CD4-positive, alpha-beta memory T cell (primary cell): ENCODE results near the gene INSYN2B. TPM values are rescaled to one million over a fixed set of nuclear protein-coding genes. Genes with fewer than 3 reads are reported as not detected.

Experiments
- CTCF ChIA-PET: fragments of 350-600 bp; sonication (Branson Sonifier 250); formaldehyde crosslinking; loops from one replicate; lab custom pipeline; 2021; ENCODE audit warnings: inconsistent platforms; ENCODE audit not compliant: partially characterized antibody; lab: Charles Lee
- POLR2A ChIA-PET: fragments of 350-600 bp; sonication (Branson Sonifier 250); formaldehyde crosslinking; loops from one replicate; lab custom pipeline; 2021; ENCODE audit not compliant: partially characterized antibody; lab: Charles Lee
- DNase-seq, 5 donors: peaks; one replicate each; pipeline versions ENCODE4 v3.0.0 to v3.0.0-alpha.2; 2020 to 2022; ENCODE audit warnings: mixed read lengths in 1 of 5
- H3K27ac ChIP-seq: one replicate; pipeline ENCODE4 v1.7.0; 2013; ENCODE audit warnings: low read depth, low read length
- H3K27me3 ChIP-seq: 2 replicates; pipeline ENCODE4 v1.7.0; 2013; ENCODE audit warnings: mild to moderate bottlenecking, low read length, moderate library complexity; ENCODE audit not compliant: insufficient read depth
- H3K36me3 ChIP-seq: 2 replicates; pipeline ENCODE4 v1.7.0; 2013; ENCODE audit warnings: mild to moderate bottlenecking, low read length, moderate library complexity; ENCODE audit not compliant: insufficient read depth
- H3K4me1 ChIP-seq: 2 replicates; pipeline ENCODE4 v1.7.0; 2013; ENCODE audit warnings: mild to moderate bottlenecking, low read length, moderate library complexity; ENCODE audit not compliant: insufficient read depth
- H3K4me3 ChIP-seq, 2 donors: one replicate each; pipeline ENCODE4 v1.7.0; 2013; ENCODE audit warnings: low read length in 2 of 2, mild to moderate bottlenecking in 1 of 2
- H3K9me3 ChIP-seq, 2 donors: one replicate each; pipeline ENCODE4 v1.7.0; 2013; ENCODE audit warnings: low read length in 2 of 2, control low read depth in 1 of 2; ENCODE audit not compliant: control insufficient read depth in 1 of 2
- H3K27ac Mint-ChIP-seq, 7 donors: one replicate each; pipeline ENCODE4 v1.8.0; 2020 to 2021; ENCODE audit warnings: mixed read lengths in 7 of 7, mild to moderate bottlenecking in 6 of 7, inconsistent platforms in 3 of 7, moderate library complexity in 3 of 7
- H3K27me3 Mint-ChIP-seq, 2 donors: one replicate each; pipeline ENCODE4 v1.8.0; 2020 to 2021; ENCODE audit warnings: mixed read lengths in 2 of 2
- H3K36me3 Mint-ChIP-seq, 2 donors: one replicate each; pipeline ENCODE4 v1.8.0; 2020 to 2021; ENCODE audit warnings: mixed read lengths in 2 of 2, inconsistent platforms in 1 of 2, mild to moderate bottlenecking in 1 of 2
- H3K4me1 Mint-ChIP-seq, 4 donors: one replicate each; pipeline ENCODE4 v1.8.0; 2020 to 2021; ENCODE audit warnings: mixed read lengths in 4 of 4, mild to moderate bottlenecking in 1 of 4
- H3K4me3 Mint-ChIP-seq, 8 donors: one replicate each; pipeline ENCODE4 v1.8.0; 2020 to 2021; ENCODE audit warnings: mixed read lengths in 8 of 8, mild to moderate bottlenecking in 7 of 8, moderate library complexity in 6 of 8, inconsistent platforms in 3 of 8
- H3K9me3 Mint-ChIP-seq, 8 donors: one replicate each; pipeline ENCODE4 v1.8.0; 2020 to 2021; ENCODE audit warnings: mixed read lengths in 8 of 8, mild to moderate bottlenecking in 5 of 8, inconsistent platforms in 3 of 8, moderate library complexity in 1 of 8
- intact Hi-C: fragments of 100-400 bp; cut with micrococcal nuclease; formaldehyde crosslinking; loops from one replicate; pipeline ENCODE4 v1.15.1; 2023
- polyA plus RNA-seq, 2 donors: library from polyadenylated mRNA; unstranded; fragments of 300-500 nt; fragmentation: Illumina TruSeq; gene quantifications; one replicate each; pipeline ENCODE4 v1.2.3, GENCODE V29; 2021
- total RNA-seq, 2 experiments: library from RNA; stranded (reverse); gene quantifications; one replicate each; pipeline ENCODE4 v1.2.3, GENCODE V29; 2021

The INSYN2B gene
- total and polyA plus RNA-seq, 4 experiments from 2014 or later, result not detected

GRCh38 chr5:169850409-169850808 lies 129.9 kb downstream of the INSYN2B start:
- H3K4me1 Mint-ChIP-seq, result peaks cover 12 to 15% (median 13%) of the 10 kb centered on the region in 4 donors
- intact Hi-C loops, result no loop called here
- no peak for DNase-seq
- no peak overlapping the region for H3K4me3 Mint-ChIP-seq
- Histone ChIP-seq H3K36me3 (peaks cover 13% of the 10 kb centered on the region), H3K4me3 (no peak overlapping the region), H3K27ac (no peak overlapping the region), H3K27me3 (no peaks in the 10 kb centered on the region), H3K9me3 (peaks cover 5% of the 10 kb centered on the region in 2 donors), H3K4me1 (no peaks in the 10 kb centered on the region)
- ChIA-PET CTCF (no interaction called here), POLR2A (no interaction called here)
- H3K27ac Mint-ChIP-seq, result no peak overlapping the region
- H3K9me3 Mint-ChIP-seq, result peaks cover 0 to 36% (median 24%) of the 10 kb centered on the region in 8 donors
- H3K36me3 Mint-ChIP-seq, result peaks cover 83% of the 10 kb centered on the region in 2 donors
- no peaks in the 10 kb centered on the region for H3K27me3 Mint-ChIP-seq

GRCh38 chr5:169848792-169849191 lies 131.5 kb downstream of the INSYN2B start:
- CTCF ChIA-PET, result no interaction called here
- peaks cover 0 to 36% (median 24%) of the 10 kb centered on the region in 8 donors for H3K9me3 Mint-ChIP-seq

GRCh38 chr5:169848271-169848670 lies 132.0 kb downstream of the INSYN2B start:
- Mint-ChIP-seq H3K9me3 (peaks cover 0 to 36% (median 24%) of the 10 kb centered on the region in 8 donors), H3K4me1 (peaks cover 8 to 12% (median 9%) of the 10 kb centered on the region in 4 donors), H3K27ac (no peak overlapping the region), H3K4me3 (no peak overlapping the region), H3K27me3 (no peaks in the 10 kb centered on the region), H3K36me3 (peaks cover 82 to 89% of the 10 kb centered on the region in 2 donors)
- ChIA-PET POLR2A (no interaction called here), CTCF (no interaction called here)
- H3K4me1 ChIP-seq, result no peaks in the 10 kb centered on the region
- no peaks in the 10 kb centered on the region for H3K27me3 ChIP-seq
- no peak overlapping the region for H3K27ac ChIP-seq
- no peak for DNase-seq
- H3K36me3 ChIP-seq, result peaks cover 13% of the 10 kb centered on the region
- intact Hi-C loops, result no loop called here
- H3K9me3 ChIP-seq, result peaks cover 5% of the 10 kb centered on the region in 2 donors
- H3K4me3 ChIP-seq, result no peak overlapping the region

More at GRCh38 chr5:169848792-169849191, 131.5 kb downstream of the INSYN2B start:
- no peak overlapping the region for H3K27ac ChIP-seq
- H3K4me1 ChIP-seq, result no peaks in the 10 kb centered on the region
- Mint-ChIP-seq H3K36me3 (peaks cover 85 to 88% of the 10 kb centered on the region in 2 donors), H3K4me3 (no peak overlapping the region), H3K27ac (no peak overlapping the region), H3K4me1 (peaks cover 10 to 14% (median 10%) of the 10 kb centered on the region in 4 donors), H3K27me3 (no peaks in the 10 kb centered on the region)
- intact Hi-C loops, result no loop called here
- POLR2A ChIA-PET, result no interaction called here
- H3K36me3 ChIP-seq, result peaks cover 13% of the 10 kb centered on the region
- no peak overlapping the region for H3K4me3 ChIP-seq
- peaks cover 5% of the 10 kb centered on the region in 2 donors for H3K9me3 ChIP-seq
- DNase-seq, result no peak
- H3K27me3 ChIP-seq, result no peaks in the 10 kb centered on the region

GRCh38 chr5:169847519-169847918 lies 132.8 kb downstream of the INSYN2B start:
- ChIA-PET POLR2A (no interaction called here), CTCF (no interaction called here)
- intact Hi-C loops, result no loop called here
- DNase-seq, result no peak
- H3K9me3 ChIP-seq, result peaks cover 5% of the 10 kb centered on the region in 2 donors
- H3K4me1 ChIP-seq, result no peaks in the 10 kb centered on the region
- H3K36me3 ChIP-seq, result peaks cover 18% of the 10 kb centered on the region
- no peaks in the 10 kb centered on the region for H3K27me3 ChIP-seq
- no peak overlapping the region for H3K27ac ChIP-seq
- H3K4me3 ChIP-seq, result no peak overlapping the region
- no peaks in the 10 kb centered on the region for H3K27me3 Mint-ChIP-seq
- H3K4me1 Mint-ChIP-seq, result peaks cover under 1 to 10% (median 7%) of the 10 kb centered on the region in 4 donors
- H3K4me3 Mint-ChIP-seq, result no peak overlapping the region
- peaks cover 82 to 88% of the 10 kb centered on the region in 2 donors for H3K36me3 Mint-ChIP-seq
- peaks cover 0 to 36% (median 24%) of the 10 kb centered on the region in 8 donors for H3K9me3 Mint-ChIP-seq
- H3K27ac Mint-ChIP-seq, result no peak overlapping the region

- peaks cover 25% of the 10 kb centered on the region for H3K36me3 ChIP-seq
- H3K9me3 Mint-ChIP-seq, result peaks cover 0 to 3% (median under 1%) of the 10 kb centered on the region in 8 donors
- H3K4me3 Mint-ChIP-seq, result no peak overlapping the region
- no peaks in the 10 kb centered on the region for H3K27me3 Mint-ChIP-seq
- peaks cover 0 to 13% (median 4%) of the 10 kb centered on the region in 4 donors for H3K4me1 Mint-ChIP-seq
- H3K27ac ChIP-seq, result no peak overlapping the region
- H3K36me3 Mint-ChIP-seq, result peaks cover 80 to 92% of the 10 kb centered on the region in 2 donors
- ChIA-PET CTCF (interaction anchor here (1.2 kb wide), 1 partner anchor 10 kb away, joined by 3 read pairs; no protein-coding TSS in a partner anchor), POLR2A (no interaction called here)
- DNase-seq, result no peak
- H3K4me1 ChIP-seq, result no peaks in the 10 kb centered on the region
- intact Hi-C loops, result no loop called here
- H3K9me3 ChIP-seq, result no peaks in the 10 kb centered on the region
- no peak overlapping the region for H3K4me3 ChIP-seq
- peak overlapping the region in 3 of 7 donors; percentile 0 to 19 (median 7) for H3K27ac Mint-ChIP-seq
- H3K27me3 ChIP-seq, result no peaks in the 10 kb centered on the region
These were observed 137.6 kb downstream of the INSYN2B start for GRCh38 chr5:169842699-169843098.

GRCh38 chr5:169840405-169840804 lies 139.9 kb downstream of the INSYN2B start:
- Histone ChIP-seq H3K36me3 (peaks cover 25% of the 10 kb centered on the region), H3K4me3 (no peak overlapping the region), H3K27me3 (no peaks in the 10 kb centered on the region), H3K27ac (no peak overlapping the region), H3K4me1 (no peaks in the 10 kb centered on the region), H3K9me3 (no peaks in the 10 kb centered on the region)
- CTCF ChIA-PET, result no interaction called here
- peaks cover 0 to 10% (median 4%) of the 10 kb centered on the region in 4 donors for H3K4me1 Mint-ChIP-seq
- POLR2A ChIA-PET, result no interaction called here
- intact Hi-C loops, result no loop called here
- H3K27ac Mint-ChIP-seq, result no peak overlapping the region
- peaks cover 75 to 76% of the 10 kb centered on the region in 2 donors for H3K36me3 Mint-ChIP-seq
- H3K4me3 Mint-ChIP-seq, result no peak overlapping the region
- DNase-seq, result no peak
- H3K27me3 Mint-ChIP-seq, result no peaks in the 10 kb centered on the region
- H3K9me3 Mint-ChIP-seq, result peaks cover 0 to 1% (median 0%) of the 10 kb centered on the region in 8 donors

- Mint-ChIP-seq H3K9me3 (peaks cover 0 to 1% (median 0%) of the 10 kb centered on the region in 8 donors), H3K36me3 (peaks cover 60 to 68% of the 10 kb centered on the region in 2 donors), H3K27me3 (no peaks in the 10 kb centered on the region), H3K4me1 (peaks cover 0 to 9% (median 5%) of the 10 kb centered on the region in 4 donors), H3K4me3 (no peak overlapping the region), H3K27ac (peak overlapping the region in 3 of 7 donors; percentile 1 to 19 (median 5))
- CTCF ChIA-PET, result interaction anchor here (1.3 kb wide), 1 partner anchor 37 kb away, joined by 3 read pairs; no protein-coding TSS in a partner anchor
- intact Hi-C loops, result no loop called here
- H3K4me3 ChIP-seq, result no peak overlapping the region
- no peaks in the 10 kb centered on the region for H3K4me1 ChIP-seq
- DNase-seq, result no peak
- no peaks in the 10 kb centered on the region for H3K27me3 ChIP-seq
- peaks cover 25% of the 10 kb centered on the region for H3K36me3 ChIP-seq
- POLR2A ChIA-PET, result no interaction called here
- H3K27ac ChIP-seq, result no peak overlapping the region
- H3K9me3 ChIP-seq, result no peaks in the 10 kb centered on the region
These were observed 141.6 kb downstream of the INSYN2B start for GRCh38 chr5:169838688-169839087.
